Parathyroid adenoma (tissue), 2 donors: ENCODE results near the gene MGAT4D.
"Not testable (repeated sequence)": the region's sequence is repeated elsewhere in the genome, so short reads cannot be mapped to it uniquely, and the experiment has no call there.

Source experiments
- H2AFZ ChIP-seq: fragments of 300-600 bp; sonication (generic); one replicate; pipeline ENCODE4 v1.7.0; 2017; ENCODE audit warnings: antibody characterized with exemption, mild to moderate bottlenecking
- H3K27ac ChIP-seq: fragments of 300-600 bp; sonication (generic); one replicate; pipeline ENCODE4 v1.7.0; 2017
- H3K27me3 ChIP-seq: fragments of 300-600 bp; sonication (generic); one replicate; pipeline ENCODE4 v1.7.0; 2017; ENCODE audit warnings: low read length; ENCODE audit not compliant: control insufficient read depth, insufficient read depth
- H3K36me3 ChIP-seq: fragments of 300-600 bp; sonication (generic); one replicate; pipeline ENCODE4 v1.7.0; 2017; ENCODE audit warnings: low read length; ENCODE audit not compliant: control insufficient read depth, insufficient read depth
- H3K4me1 ChIP-seq: fragments of 300-600 bp; sonication (generic); one replicate; pipeline ENCODE4 v1.7.0; 2017; ENCODE audit warnings: control low read depth
- H3K4me2 ChIP-seq: fragments of 300-600 bp; sonication (generic); one replicate; pipeline ENCODE4 v1.7.0; 2017; ENCODE audit warnings: low read length
- H3K4me3 ChIP-seq: fragments of 300-600 bp; sonication (generic); one replicate; pipeline ENCODE4 v1.7.0; 2017; ENCODE audit warnings: low read depth, low read length
- H3K79me2 ChIP-seq: fragments of 300-600 bp; sonication (generic); one replicate; pipeline ENCODE4 v1.7.0; 2017; ENCODE audit warnings: control low read depth
- H3K9ac ChIP-seq: fragments of 300-600 bp; sonication (generic); one replicate; pipeline ENCODE4 v1.7.0; 2017; ENCODE audit warnings: mild to moderate bottlenecking
- H3K9me3 ChIP-seq: fragments of 300-600 bp; sonication (generic); one replicate; pipeline ENCODE4 v1.7.0; 2017; ENCODE audit warnings: low read length; ENCODE audit not compliant: control insufficient read depth
- TF ChIP-seq, protein P1 (sequence below): fragments of 300-600 bp; sonication (generic); IDR thresholded peaks from one replicate; pipeline ENCODE4 v1.7.0; 2017; ENCODE audit warnings: antibody characterized with exemption, mild to moderate bottlenecking
- donor health status: primary hyperparathyroidism.

MGAT4D gene

DNA sequence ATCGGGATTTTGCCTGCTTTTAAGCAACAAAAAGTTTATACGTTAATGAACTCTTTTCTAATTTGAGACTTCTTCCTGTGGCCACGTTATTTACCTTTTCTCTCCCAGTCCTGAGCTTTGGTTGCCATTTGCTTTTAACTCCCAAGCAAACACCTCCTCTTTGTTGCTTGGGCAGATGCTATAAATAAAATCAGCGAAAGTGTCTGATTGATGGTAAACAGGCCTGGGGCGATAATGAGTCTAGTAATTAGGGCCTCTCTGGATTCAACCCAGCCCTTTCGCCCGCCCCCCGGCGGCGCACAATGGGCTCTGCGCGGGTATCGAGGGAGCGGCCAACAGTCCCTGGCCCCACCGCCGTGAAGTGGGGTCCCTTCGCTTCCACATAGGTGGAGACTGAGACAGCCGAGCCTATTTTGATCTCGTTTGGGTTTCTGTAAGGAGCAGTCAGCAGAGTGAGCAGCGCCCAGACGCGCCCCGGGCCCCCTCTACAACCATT lies 71.4 kb downstream of the MGAT4D start:
- Histone ChIP-seq H2AFZ (peak overlapping the region; percentile 82), H3K4me3 (peak overlapping the region; percentile 55), H3K9ac (no peak overlapping the region), H3K27me3 (no peaks in the 10 kb centered on the region), H3K9me3 (no peaks in the 10 kb centered on the region), H3K27ac (no peak overlapping the region), H3K4me2 (peak overlapping the region; percentile 92), H3K79me2 (no peaks in the 10 kb centered on the region), H3K36me3 (no peaks in the 10 kb centered on the region), H3K4me1 (no peaks in the 10 kb centered on the region)
- TF ChIP-seq, protein P1, sequence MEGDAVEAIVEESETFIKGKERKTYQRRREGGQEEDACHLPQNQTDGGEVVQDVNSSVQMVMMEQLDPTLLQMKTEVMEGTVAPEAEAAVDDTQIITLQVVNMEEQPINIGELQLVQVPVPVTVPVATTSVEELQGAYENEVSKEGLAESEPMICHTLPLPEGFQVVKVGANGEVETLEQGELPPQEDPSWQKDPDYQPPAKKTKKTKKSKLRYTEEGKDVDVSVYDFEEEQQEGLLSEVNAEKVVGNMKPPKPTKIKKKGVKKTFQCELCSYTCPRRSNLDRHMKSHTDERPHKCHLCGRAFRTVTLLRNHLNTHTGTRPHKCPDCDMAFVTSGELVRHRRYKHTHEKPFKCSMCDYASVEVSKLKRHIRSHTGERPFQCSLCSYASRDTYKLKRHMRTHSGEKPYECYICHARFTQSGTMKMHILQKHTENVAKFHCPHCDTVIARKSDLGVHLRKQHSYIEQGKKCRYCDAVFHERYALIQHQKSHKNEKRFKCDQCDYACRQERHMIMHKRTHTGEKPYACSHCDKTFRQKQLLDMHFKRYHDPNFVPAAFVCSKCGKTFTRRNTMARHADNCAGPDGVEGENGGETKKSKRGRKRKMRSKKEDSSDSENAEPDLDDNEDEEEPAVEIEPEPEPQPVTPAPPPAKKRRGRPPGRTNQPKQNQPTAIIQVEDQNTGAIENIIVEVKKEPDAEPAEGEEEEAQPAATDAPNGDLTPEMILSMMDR, result no peak

DNA sequence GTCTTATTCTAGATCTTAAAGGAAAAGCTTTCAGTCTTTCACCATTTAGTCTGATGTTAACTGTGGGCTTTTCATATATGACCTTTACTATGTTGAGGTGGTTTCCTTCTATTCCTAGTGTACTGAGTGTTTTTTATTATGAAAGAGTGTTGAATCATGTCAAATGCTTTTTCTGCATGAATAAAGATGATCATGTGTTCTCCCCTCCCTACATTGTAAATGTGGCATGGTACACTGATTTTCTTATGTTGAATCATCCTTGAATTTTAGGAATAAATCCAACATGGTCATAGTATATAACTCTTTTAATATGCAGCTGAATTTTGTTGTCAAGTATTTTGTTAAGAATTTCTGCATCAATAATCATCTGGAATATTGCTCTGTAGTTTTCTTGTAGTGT lies 75.0 kb downstream of the MGAT4D start:
- no peak overlapping the region for H3K4me3 ChIP-seq
- no peaks in the 10 kb centered on the region for H3K79me2 ChIP-seq
- TF ChIP-seq, protein P1, result no peak
- no peaks in the 10 kb centered on the region for H3K27me3 ChIP-seq
- H2AFZ ChIP-seq, result no peak overlapping the region
- H3K4me1 ChIP-seq, result no peaks in the 10 kb centered on the region
- H3K36me3 ChIP-seq, result no peaks in the 10 kb centered on the region
- H3K9me3 ChIP-seq, result no peaks in the 10 kb centered on the region
- H3K4me2 ChIP-seq, result no peak overlapping the region
- H3K9ac ChIP-seq, result no peak overlapping the region
- H3K27ac ChIP-seq, result no peak overlapping the region

DNA sequence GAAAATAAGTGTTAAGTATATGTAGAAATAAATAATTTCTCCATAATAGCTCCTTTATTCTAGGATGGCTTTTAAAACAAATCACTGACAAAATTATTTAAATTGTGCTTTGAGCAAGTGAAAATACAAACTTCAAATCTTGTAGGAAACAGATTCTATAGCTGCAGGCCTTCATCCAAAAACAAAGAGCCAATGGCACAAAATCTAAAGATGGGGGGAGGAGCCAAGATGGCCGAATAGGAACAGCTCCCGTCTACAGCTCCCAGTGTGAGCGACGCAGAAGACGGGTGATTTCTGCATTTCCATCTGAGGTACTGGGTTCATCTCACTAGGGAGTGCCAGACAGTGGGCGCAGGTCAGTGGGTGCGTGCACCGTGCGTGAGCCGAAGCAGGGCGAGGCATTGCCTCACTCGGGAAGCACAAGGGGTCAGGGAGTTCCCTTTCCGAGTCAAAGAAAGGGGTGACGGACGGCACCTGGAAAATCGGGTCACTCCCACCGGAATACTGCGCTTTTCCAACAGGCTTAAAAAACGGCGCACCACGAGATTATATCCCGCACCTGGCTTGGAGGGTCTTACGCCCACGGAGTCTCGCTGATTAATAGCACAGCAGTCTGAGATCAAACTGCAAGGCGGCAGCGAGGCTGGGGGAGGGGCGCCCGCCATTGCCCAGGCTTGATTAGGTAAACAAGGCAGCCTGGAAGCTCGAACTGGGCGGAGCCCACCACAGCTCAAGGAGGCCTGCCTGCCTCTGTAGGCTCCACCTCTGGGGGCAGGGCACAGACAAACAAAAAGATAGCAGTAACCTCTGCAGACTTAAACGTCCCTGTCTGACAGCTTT lies 84.7 kb downstream of the MGAT4D start:
- H3K27me3 ChIP-seq, H3K9ac ChIP-seq, H3K36me3 ChIP-seq, H3K4me3 ChIP-seq, H3K27ac ChIP-seq, H3K79me2 ChIP-seq, H3K4me2 ChIP-seq, H3K4me1 ChIP-seq, H2AFZ ChIP-seq, H3K9me3 ChIP-seq: not testable (repeated sequence)

DNA sequence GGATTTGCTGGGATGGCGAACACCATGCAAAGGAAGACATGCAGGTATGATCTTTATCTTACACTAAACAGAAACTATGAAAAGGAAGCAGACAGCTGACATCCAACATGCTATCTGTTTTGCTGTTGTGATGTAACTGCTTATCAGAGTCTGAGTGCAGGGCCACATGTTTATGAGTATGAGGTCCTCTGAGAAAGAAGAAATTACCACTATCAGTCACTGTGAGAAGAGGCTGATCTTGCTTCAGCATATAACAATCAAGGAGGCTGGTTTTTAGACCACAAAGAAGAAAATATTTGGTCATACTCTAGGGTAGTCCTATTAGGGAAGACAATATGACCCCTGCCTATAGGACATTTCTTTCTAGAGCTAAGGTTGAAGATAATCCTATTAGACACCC lies 89.1 kb downstream of the MGAT4D start:
- no peaks in the 10 kb centered on the region for H3K36me3 ChIP-seq
- no peaks in the 10 kb centered on the region for H3K4me1 ChIP-seq
- no peak overlapping the region for H3K27ac ChIP-seq
- H3K79me2 ChIP-seq, result no peaks in the 10 kb centered on the region
- TF ChIP-seq, protein P1, result no peak
- H3K9me3 ChIP-seq, result no peaks in the 10 kb centered on the region
- H3K9ac ChIP-seq, result no peak overlapping the region
- no peak overlapping the region for H3K4me3 ChIP-seq
- H3K4me2 ChIP-seq, result no peak overlapping the region
- H2AFZ ChIP-seq, result no peak overlapping the region
- no peaks in the 10 kb centered on the region for H3K27me3 ChIP-seq

DNA sequence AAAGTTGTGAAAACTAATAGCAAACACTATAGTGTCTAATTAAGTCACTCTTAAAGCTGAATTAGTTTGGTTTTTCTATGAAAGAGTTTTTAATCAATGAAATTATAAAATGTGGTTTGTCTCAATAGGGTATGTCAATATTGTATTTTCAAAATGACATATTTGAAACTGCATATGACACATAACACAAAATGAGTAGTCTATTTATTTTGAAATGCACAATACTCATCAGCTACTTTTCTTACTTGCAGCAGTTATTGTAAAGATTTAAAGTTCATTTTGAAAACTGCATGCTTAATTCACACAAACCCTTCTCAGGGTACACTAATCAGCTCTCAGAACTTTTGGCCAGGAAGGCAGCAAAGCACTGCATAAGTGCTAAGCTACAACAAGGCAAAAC lies 91.8 kb downstream of the MGAT4D start:
- Histone ChIP-seq H3K9ac (no peak overlapping the region), H3K79me2 (no peaks in the 10 kb centered on the region), H3K9me3 (no peaks in the 10 kb centered on the region), H2AFZ (no peak overlapping the region), H3K36me3 (no peaks in the 10 kb centered on the region), H3K27me3 (no peaks in the 10 kb centered on the region), H3K4me3 (no peak overlapping the region), H3K4me1 (no peaks in the 10 kb centered on the region), H3K27ac (no peak overlapping the region), H3K4me2 (no peak overlapping the region)
- TF ChIP-seq, protein P1, result no peak
